NCI-H2029 treated with DMSO at 0.1 percent for 48 hours (cell line): ENCODE results near the gene BTAF1.
"Not testable (repeated sequence)": the region's sequence is repeated elsewhere in the genome, so short reads cannot be mapped to it uniquely, and the experiment has no call there.

ENCODE experiments used
- DNase-seq: peaks from one replicate; lab custom pipeline; 2025; lab: John Stamatoyannopoulos, UW

The BTAF1 gene

GRCh38 chr10:91978585-91978984, 55.0 kb downstream of the BTAF1 start:
- DNase-seq: no peak

GRCh38 chr10:91980319-91980718, 56.7 kb downstream of the BTAF1 start:
- no peak for DNase-seq

GRCh38 chr10:91983416-91983815, 59.8 kb downstream of the BTAF1 start:
- DNase-seq: no peak

GRCh38 chr10:91987397-91988037, 63.9 kb downstream of the BTAF1 start:
- DNase-seq: no peak

GRCh38 chr10:91992031-91992430, 68.5 kb downstream of the BTAF1 start:
- no peak for DNase-seq

GRCh38 chr10:91996266-91996665, 72.7 kb downstream of the BTAF1 start:
- DNase-seq: no peak

- no peak for DNase-seq
Observed at GRCh38 chr10:92001581-92001980, 78.0 kb downstream of the BTAF1 start.

- no peak for DNase-seq
Observed at GRCh38 chr10:92001995-92002394, 78.4 kb downstream of the BTAF1 start.

GRCh38 chr10:92003258-92003657, 79.7 kb downstream of the BTAF1 start:
- no peak for DNase-seq

- DNase-seq: no peak
Observed at GRCh38 chr10:92005978-92006377, 82.4 kb downstream of the BTAF1 start.

- DNase-seq: no peak
Observed at GRCh38 chr10:92009445-92009844, 85.9 kb downstream of the BTAF1 start.

- no peak for DNase-seq
Observed at GRCh38 chr10:92010047-92010735, 86.6 kb downstream of the BTAF1 start.

GRCh38 chr10:92011560-92012214, 88.1 kb downstream of the BTAF1 start:
- DNase-seq: no peak

GRCh38 chr10:92014620-92015019, 91.0 kb downstream of the BTAF1 start:
- no peak for DNase-seq

GRCh38 chr10:92024700-92025099, 101.1 kb downstream of the BTAF1 start:
- no peak for DNase-seq

- not testable (repeated sequence) for DNase-seq
Observed at GRCh38 chr10:92025340-92025739, 101.8 kb downstream of the BTAF1 start.

- no peak for DNase-seq
Observed at GRCh38 chr10:92027141-92027540, 103.6 kb downstream of the BTAF1 start.

GRCh38 chr10:92031580-92031979, 108.0 kb downstream of the BTAF1 start:
- no peak for DNase-seq

- not testable (repeated sequence) for DNase-seq
Observed at GRCh38 chr10:92033070-92033469, 109.5 kb downstream of the BTAF1 start.

GRCh38 chr10:92038949-92039348, 115.4 kb downstream of the BTAF1 start:
- DNase-seq: no peak

GRCh38 chr10:92042541-92042940, 119.0 kb downstream of the BTAF1 start:
- DNase-seq: no peak

GRCh38 chr10:92045641-92046106, 122.1 kb downstream of the BTAF1 start:
- no peak for DNase-seq

GRCh38 chr10:92047215-92047614, 123.6 kb downstream of the BTAF1 start:
- no peak for DNase-seq
